Left hindlimb (tissue), 1 donor: ENCODE results near the gene SMIM20.

ENCODE experiments used
- DNase-seq: peaks from one replicate; pipeline ENCODE4 v3.0.0-alpha.2; 2018

Gene SMIM20

GRCh38 chr4:25928379-25929297, 14.6 kb downstream of the SMIM20 start:
- no peak for DNase-seq

GRCh38 chr4:25929298-25929686, 15.3 kb downstream of the SMIM20 start:
- DNase-seq = no peak

GRCh38 chr4:25930731-25931354, 16.8 kb downstream of the SMIM20 start:
- DNase-seq = no peak

GRCh38 chr4:25936696-25937095, 22.7 kb downstream of the SMIM20 start:
- no peak for DNase-seq

- DNase-seq = no peak
These were observed 23.8 kb downstream of the SMIM20 start for GRCh38 chr4:25937801-25938200.

- no peak for DNase-seq
These were observed 24.3 kb downstream of the SMIM20 start for GRCh38 chr4:25938366-25938765.

GRCh38 chr4:25938787-25939186, 24.8 kb downstream of the SMIM20 start:
- no peak for DNase-seq

- no peak for DNase-seq
These were observed 25.3 kb downstream of the SMIM20 start for GRCh38 chr4:25939330-25939729.

- DNase-seq = no peak
These were observed 27.6 kb downstream of the SMIM20 start for GRCh38 chr4:25941457-25942221.

GRCh38 chr4:25943312-25943711, 29.3 kb downstream of the SMIM20 start:
- DNase-seq = no peak

- DNase-seq = no peak
These were observed 29.8 kb downstream of the SMIM20 start for GRCh38 chr4:25943805-25944204.

- no peak for DNase-seq
These were observed 34.0 kb downstream of the SMIM20 start for GRCh38 chr4:25948051-25948450.

- no peak for DNase-seq
These were observed 35.2 kb downstream of the SMIM20 start for GRCh38 chr4:25949173-25949748.

- no peak for DNase-seq
These were observed 36.0 kb downstream of the SMIM20 start for GRCh38 chr4:25949994-25950393.

- no peak for DNase-seq
These were observed 36.7 kb downstream of the SMIM20 start for GRCh38 chr4:25950461-25951389.

- DNase-seq = no peak
These were observed 37.5 kb downstream of the SMIM20 start for GRCh38 chr4:25951390-25951952.

GRCh38 chr4:25953740-25954139, 39.7 kb downstream of the SMIM20 start:
- DNase-seq = no peak

- DNase-seq = no peak
These were observed 40.4 kb downstream of the SMIM20 start for GRCh38 chr4:25954293-25954904.

- DNase-seq = no peak
These were observed 41.7 kb downstream of the SMIM20 start for GRCh38 chr4:25955705-25956104.

GRCh38 chr4:25956260-25956659, 42.2 kb downstream of the SMIM20 start:
- DNase-seq = no peak

- no peak for DNase-seq
These were observed 44.1 kb downstream of the SMIM20 start for GRCh38 chr4:25958110-25958509.
